GM10266 (cell line): Measurements from ENCODE around the gene FBXL19.

Experiments
- DNase-seq: peaks from one replicate; pipeline ENCODE4 v3.0.0; 2012; ENCODE audit errors: extremely low spot score
- CTCF ChIP-seq: IDR thresholded peaks from 2 replicates; pipeline ENCODE4 v1.5.1; 2012; ENCODE audit warnings: mild to moderate bottlenecking, low read depth; ENCODE audit not compliant: control insufficient read depth, insufficient read depth; ENCODE audit errors: missing control alignments

The FBXL19 gene

GRCh38 chr16:30896889-30897733 is 26.3 kb upstream of the FBXL19 start:
- peak; percentile 88 for DNase-seq
- no peak for TF ChIP-seq CTCF

GRCh38 chr16:30899794-30900193 is 23.6 kb upstream of the FBXL19 start:
- no peak for DNase-seq
- no peak for TF ChIP-seq CTCF

GRCh38 chr16:30900588-30900987 is 22.8 kb upstream of the FBXL19 start:
- TF ChIP-seq CTCF: no peak
- DNase-seq: no peak

GRCh38 chr16:30901201-30902028 is 22.0 kb upstream of the FBXL19 start:
- no peak for TF ChIP-seq CTCF
- no peak for DNase-seq

GRCh38 chr16:30902029-30902972 is 21.1 kb upstream of the FBXL19 start:
- peak; percentile 92 for DNase-seq
- TF ChIP-seq CTCF: peak; percentile 80

GRCh38 chr16:30903002-30903401 is 20.4 kb upstream of the FBXL19 start:
- no peak for DNase-seq

More at GRCh38 chr16:30903002-30903401, 20.4 kb upstream of the FBXL19 start:
- TF ChIP-seq CTCF: no peak
